IMR-90 (cell line): ENCODE results near the gene MEIOB. TPM values are rescaled to one million over a fixed set of nuclear protein-coding genes. Genes with fewer than 3 reads are reported as not detected.

Source experiments
- ATAC-seq: fragments of 200-7000 bp; cut with Tn5 transposase; 2 replicates; pipeline ENCODE4 v1.9.1; 2020; ENCODE audit warnings: low read depth, mild to moderate bottlenecking, moderate library complexity
- BruUV-seq: library from RNA; stranded (reverse); fragments of 400-500 nt; replicated peaks from 2 replicates; lab custom pipeline; 2021; lab: Mats Ljungman, UMichigan
- CTCF ChIA-PET: fragments of 300-600 bp; formaldehyde crosslinking; extraction: SDS; loops from one replicate; lab custom pipeline; 2021; ENCODE audit warnings: antibody characterized with exemption; lab: Yijun Ruan, JAX
- POLR2A ChIA-PET: fragments of 300-600 bp; sonication (Branson Sonifier 250); formaldehyde crosslinking; loops from one replicate; lab custom pipeline; 2022; ENCODE audit warnings: antibody characterized with exemption; ENCODE audit not compliant: unreplicated experiment; lab: Charles Lee
- DNase-seq: peaks from one replicate; pipeline ENCODE4 v3.0.0; 2013
- H2AFZ ChIP-seq: replicated peaks from 2 replicates; pipeline ENCODE3; 2013; ENCODE audit warnings: low read length, mild to moderate bottlenecking; ENCODE audit not compliant: poor library complexity
- H2AK5ac ChIP-seq: 2 replicates; pipeline ENCODE4 v1.6.1; 2013; ENCODE audit warnings: low read depth, low read length, inconsistent platforms
- H2AK9ac ChIP-seq: replicated peaks from 2 replicates; pipeline ENCODE3; 2013; ENCODE audit warnings: mild to moderate bottlenecking, low read depth, low read length, moderate library complexity; ENCODE audit not compliant: poor library complexity
- H2BK120ac ChIP-seq: 2 replicates; pipeline ENCODE4 v1.6.1; 2013; ENCODE audit warnings: low read depth, low read length, inconsistent platforms
- H2BK15ac ChIP-seq: 3 replicates; pipeline ENCODE4 v1.6.1; 2013; ENCODE audit warnings: low read depth, low read length, inconsistent platforms
- H2BK20ac ChIP-seq: 2 replicates; pipeline ENCODE4 v1.6.1; 2013; ENCODE audit warnings: low read depth, mild to moderate bottlenecking, inconsistent platforms, low read length, moderate library complexity
- H2BK5ac ChIP-seq: 2 replicates; pipeline ENCODE4 v1.6.1; 2013; ENCODE audit warnings: mild to moderate bottlenecking, low read depth, low read length, inconsistent platforms; ENCODE audit not compliant: poor library complexity, severe bottlenecking
- H3K14ac ChIP-seq: replicated peaks from 2 replicates; pipeline ENCODE4 v1.6.1; 2013; ENCODE audit warnings: low read depth, low read length, inconsistent platforms
- H3K18ac ChIP-seq: 2 replicates; pipeline ENCODE4 v1.6.1; 2013; ENCODE audit warnings: low read depth, low read length, control low read depth
- H3K23ac ChIP-seq: 2 replicates; pipeline ENCODE4 v1.6.1; 2013; ENCODE audit warnings: low read depth, low read length, inconsistent platforms
- H3K27ac ChIP-seq: 2 replicates; pipeline ENCODE4 v1.5.1; 2013; ENCODE audit warnings: mild to moderate bottlenecking, control low read depth, low read length; ENCODE audit not compliant: insufficient read depth
- H3K27me3 ChIP-seq: 2 replicates; pipeline ENCODE4 v1.6.1; 2013; ENCODE audit warnings: low read length; ENCODE audit not compliant: control insufficient read depth, insufficient read depth
- H3K36me3 ChIP-seq: 2 replicates; pipeline ENCODE4 v1.6.1; 2013; ENCODE audit warnings: low read length, mixed read lengths; ENCODE audit not compliant: control insufficient read depth, insufficient read depth
- H3K4ac ChIP-seq: 2 replicates; pipeline ENCODE4 v1.6.1; 2013; ENCODE audit warnings: low read depth, low read length, inconsistent platforms
- H3K4me1 ChIP-seq: 2 replicates; pipeline ENCODE4 v1.6.1; 2013; ENCODE audit warnings: low read length, mixed read lengths; ENCODE audit not compliant: control insufficient read depth, insufficient read depth
- H3K4me2 ChIP-seq: 2 replicates; pipeline ENCODE4 v1.6.1; 2013; ENCODE audit warnings: low read depth, mild to moderate bottlenecking, control low read depth, low read length, moderate library complexity
- H3K4me3 ChIP-seq: 2 replicates; pipeline ENCODE4 v1.5.1; 2013; ENCODE audit warnings: low read depth, mild to moderate bottlenecking, control low read depth, low read length, moderate library complexity; ENCODE audit not compliant: insufficient read depth
- H3K56ac ChIP-seq: 2 replicates; pipeline ENCODE4 v1.6.1; 2013; ENCODE audit warnings: low read length, inconsistent platforms; ENCODE audit not compliant: insufficient read depth; ENCODE audit errors: extremely low read depth
- H3K79me1 ChIP-seq, 2 experiments: 2 replicates each; pipeline ENCODE4 v1.6.1; 2013; ENCODE audit warnings: low read length in 2 of 2, inconsistent platforms in 1 of 2, low read depth in 1 of 2
- H3K9ac ChIP-seq: 2 replicates; pipeline ENCODE4 v1.6.1; 2013; ENCODE audit warnings: low read depth, low read length, control low read depth
- H3K9me1 ChIP-seq: 2 replicates; pipeline ENCODE4 v1.6.1; 2013; ENCODE audit warnings: low read length, inconsistent platforms; ENCODE audit not compliant: insufficient read depth
- H3K9me3 ChIP-seq: 2 replicates; pipeline ENCODE4 v1.6.1; 2013; ENCODE audit warnings: low read length; ENCODE audit not compliant: control insufficient read depth, insufficient read depth
- H4K20me1 ChIP-seq: 2 replicates; pipeline ENCODE4 v1.6.1; 2013; ENCODE audit warnings: low read length, inconsistent platforms; ENCODE audit not compliant: insufficient read depth
- H4K5ac ChIP-seq: 2 replicates; pipeline ENCODE4 v1.6.1; 2013; ENCODE audit warnings: mild to moderate bottlenecking, low read depth, low read length, control low read depth
- H4K8ac ChIP-seq, 2 experiments: 2 replicates each; pipeline ENCODE4 v1.6.1; 2013; ENCODE audit warnings: low read depth in 2 of 2, low read length in 2 of 2, control low read depth in 1 of 2, inconsistent platforms in 1 of 2
- H4K91ac ChIP-seq: 2 replicates; pipeline ENCODE4 v1.6.1; 2013; ENCODE audit warnings: low read depth, low read length, inconsistent platforms; ENCODE audit not compliant: insufficient read depth
- CHD1 ChIP-seq: IDR thresholded peaks from 2 replicates; pipeline ENCODE4 v1.6.1; 2012; ENCODE audit warnings: low read depth, low read length, improper control_type of control experiment
- MXI1 ChIP-seq: IDR thresholded peaks from 2 replicates; pipeline ENCODE4 v1.6.1; 2012; ENCODE audit warnings: low read depth, mild to moderate bottlenecking, low read length, moderate library complexity, borderline replicate concordance
- NFE2L2 ChIP-seq: fragments of 150-350 bp; IDR thresholded peaks from 2 replicates; pipeline ENCODE4 v1.6.1; 2016; ENCODE audit warnings: low read depth, mild to moderate bottlenecking, low read length
- RCOR1 ChIP-seq: IDR thresholded peaks from 2 replicates; pipeline ENCODE4 v1.6.1; 2012; ENCODE audit warnings: mild to moderate bottlenecking, low read length, improper control_type of control experiment; ENCODE audit not compliant: insufficient replicate concordance
- RFX5 ChIP-seq: IDR thresholded peaks from 2 replicates; pipeline ENCODE4 v1.8.0; 2012; ENCODE audit warnings: low read depth, mild to moderate bottlenecking, low read length, moderate library complexity
- SMC3 ChIP-seq: fragments of 150-350 bp; IDR thresholded peaks from 2 replicates; pipeline ENCODE4 v1.6.1; 2016; ENCODE audit warnings: low read depth, mild to moderate bottlenecking, antibody characterized with exemption, low read length, moderate library complexity
- WGBS, 2 experiments: methylation state at CpG; one replicate each; pipeline versions ENCODE4 v1.1.5 to v1.1.7; 2013; ENCODE audit warnings: missing lambda C conversion rate in 2 of 2; ENCODE audit not compliant: insufficient read length in 1 of 2; ENCODE audit errors: extremely low coverage in 2 of 2; 5-methylcytosine and 5-hydroxymethylcytosine counted together
- dilution Hi-C: fragments of 300-500 bp; cut with HindIII; formaldehyde crosslinking; loops from one replicate; pipeline ENCODE4 v1.14.3; 2018; ENCODE audit warnings: low sequenced_read_pairs; ENCODE audit not compliant: unreplicated experiment
- in situ Hi-C: fragments of 300-500 bp; cut with MboI; formaldehyde crosslinking; loops from 3 replicates; pipeline ENCODE4 v1.14.3; 2019; ENCODE audit warnings: low sequenced_read_pairs, inconsistent platforms, mixed read lengths
- intact Hi-C: fragments of 100-400 bp; cut with micrococcal nuclease; formaldehyde crosslinking; loops from 2 replicates; pipeline ENCODE4 v1.10.0; 2022
- polyA plus RNA-seq, 3 experiments: library from polyadenylated mRNA; depleted of rRNA; stranded (reverse); fragments of >200 nt; gene quantifications; 2 replicates each; pipeline ENCODE4 v1.2.3, GENCODE V29; 2012; ENCODE audit warnings: low replicate concordance in 1 of 3
- total RNA-seq: library from RNA; depleted of rRNA; stranded (reverse); fragments of >200 nt; gene quantifications from 2 replicates; pipeline ENCODE4 v1.2.3, GENCODE V29; 2012

The MEIOB gene
- total and polyA plus RNA-seq, 2 of the 4 experiments (the other 2 are of a cell fraction) = 0.14 TPM; not detected in 1

DNA sequence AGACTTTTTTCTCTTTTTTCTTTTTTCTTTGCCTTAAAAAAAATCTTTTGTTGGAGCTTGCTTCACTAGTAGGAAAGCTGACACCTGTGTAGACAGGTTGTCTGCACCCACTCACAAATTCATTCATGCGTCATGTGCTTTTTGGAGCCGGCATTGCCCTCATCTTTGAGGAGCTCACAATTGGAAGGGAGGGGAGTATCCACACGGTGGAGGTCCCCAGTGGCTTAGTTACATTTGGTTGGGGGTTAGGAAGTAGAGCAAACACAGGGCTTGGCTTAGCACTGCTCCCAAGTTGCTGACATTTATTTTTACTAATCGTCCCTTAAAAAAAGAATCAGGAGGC is 18.7 kb upstream of the MEIOB start:
- Histone ChIP-seq H3K27me3 (peaks cover 44% of the 10 kb centered on the region), H2AK9ac (no peak overlapping the region), H2BK120ac (no peak overlapping the region), H3K56ac (no peak overlapping the region), H4K91ac (no peak overlapping the region), H2AK5ac (no peak overlapping the region), H4K8ac (no peak overlapping the region), H3K4me3 (no peak overlapping the region), H2BK20ac (no peak overlapping the region), H3K4me2 (no peak overlapping the region), H3K9me1 (no peaks in the 10 kb centered on the region), H4K5ac (no peak overlapping the region), H2BK5ac (no peak overlapping the region), H2AFZ (no peak overlapping the region), H3K36me3 (no peaks in the 10 kb centered on the region), H3K18ac (no peak overlapping the region), H3K9ac (no peak overlapping the region), H3K23ac (no peak overlapping the region), H2BK15ac (no peak overlapping the region), H3K4ac (no peak overlapping the region), H3K79me1 (no peaks in the 10 kb centered on the region), H3K27ac (no peak overlapping the region), H3K4me1 (no peaks in the 10 kb centered on the region), H3K9me3 (no peaks in the 10 kb centered on the region), H4K20me1 (no peaks in the 10 kb centered on the region), H3K14ac (no peak overlapping the region)
- TF ChIP-seq NFE2L2 (no peak), RCOR1 (no peak), SMC3 (no peak), RFX5 (no peak), CHD1 (no peak), MXI1 (no peak)
- POLR2A ChIA-PET = no interaction called here
- CTCF ChIA-PET = interaction anchor here (0.6 kb wide), 1 partner anchor 33 kb away, joined by 4 read pairs; no protein-coding TSS in a partner anchor
- in situ Hi-C loops = loop anchor here (25.0 kb wide), 1 partner anchor 497 kb away; no protein-coding TSS in a partner anchor
- BruUV-seq = no TSS peak
- DNase-seq = no peak
- ATAC-seq = no peak
- dilution Hi-C loops = no loop called here
- no CpG with 5 or more reads among the region's 4 CpGs for WGBS, 2 experiments
- intact Hi-C loops = no loop called here
